Upper lobe of left lung (tissue), 4 donors: ENCODE measurements around the gene PSMG3.

Experiments
- POLR2AphosphoS5 ChIP-seq, 2 donors: sonication (generic); formaldehyde crosslinking; IDR thresholded peaks; one replicate each; pipeline ENCODE4 v1.5.1; 2017; ENCODE audit warnings: antibody characterized with exemption in 2 of 2
- TF ChIP-seq, protein P1 (sequence below), 6 experiments: fragments of 450-650 bp in 4 of 6; fragments of 200-600 bp in 2 of 6; sonication (generic) in 2 of 6; IDR thresholded peaks; one replicate each; pipeline ENCODE4 v1.5.1; 2016 to 2019; ENCODE audit warnings: antibody characterized with exemption in 6 of 6

DNA sequence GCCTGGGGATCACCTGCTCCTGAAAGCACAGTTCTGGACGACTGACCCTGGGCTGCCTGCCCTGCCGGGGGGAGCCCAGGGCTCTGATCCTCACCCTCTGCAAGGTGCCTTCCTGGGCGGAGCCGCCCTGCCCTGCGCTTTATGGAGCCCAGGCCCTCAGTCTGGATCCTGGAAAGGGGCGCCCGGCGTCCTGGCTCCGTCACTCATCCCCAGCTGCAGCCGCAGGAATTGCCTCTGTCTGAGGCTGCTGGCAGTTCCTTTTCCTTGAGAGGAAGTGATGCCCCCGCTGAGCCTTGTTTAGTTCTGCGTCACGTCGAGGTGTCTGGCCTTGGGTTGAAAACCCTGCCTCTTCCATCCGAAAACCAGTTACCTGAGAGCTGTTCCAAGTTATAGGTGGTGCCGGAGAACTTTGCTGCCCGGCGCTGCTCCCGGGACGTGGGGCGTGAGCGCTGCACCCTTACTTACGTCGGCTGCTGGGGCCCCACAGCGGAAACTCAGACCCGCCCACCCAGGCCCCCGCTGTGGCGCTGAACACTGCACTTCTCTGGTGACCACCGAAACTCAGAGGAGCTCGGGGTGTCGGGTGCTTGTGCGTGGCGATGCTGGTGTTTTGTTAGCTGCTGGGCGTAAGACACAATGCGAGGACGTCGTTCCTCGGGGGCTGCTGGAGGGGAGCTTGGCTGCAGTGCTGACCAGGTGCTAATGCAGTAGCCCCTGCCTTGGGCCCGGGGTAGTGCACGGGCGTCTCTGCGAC is 34.0 kb downstream of the PSMG3 start:
- peak in 1 of 2 donors; percentile 37 for TF ChIP-seq POLR2AphosphoS5 (IDR thresholded peaks at IDR 0.05)
- TF ChIP-seq, protein P1, sequence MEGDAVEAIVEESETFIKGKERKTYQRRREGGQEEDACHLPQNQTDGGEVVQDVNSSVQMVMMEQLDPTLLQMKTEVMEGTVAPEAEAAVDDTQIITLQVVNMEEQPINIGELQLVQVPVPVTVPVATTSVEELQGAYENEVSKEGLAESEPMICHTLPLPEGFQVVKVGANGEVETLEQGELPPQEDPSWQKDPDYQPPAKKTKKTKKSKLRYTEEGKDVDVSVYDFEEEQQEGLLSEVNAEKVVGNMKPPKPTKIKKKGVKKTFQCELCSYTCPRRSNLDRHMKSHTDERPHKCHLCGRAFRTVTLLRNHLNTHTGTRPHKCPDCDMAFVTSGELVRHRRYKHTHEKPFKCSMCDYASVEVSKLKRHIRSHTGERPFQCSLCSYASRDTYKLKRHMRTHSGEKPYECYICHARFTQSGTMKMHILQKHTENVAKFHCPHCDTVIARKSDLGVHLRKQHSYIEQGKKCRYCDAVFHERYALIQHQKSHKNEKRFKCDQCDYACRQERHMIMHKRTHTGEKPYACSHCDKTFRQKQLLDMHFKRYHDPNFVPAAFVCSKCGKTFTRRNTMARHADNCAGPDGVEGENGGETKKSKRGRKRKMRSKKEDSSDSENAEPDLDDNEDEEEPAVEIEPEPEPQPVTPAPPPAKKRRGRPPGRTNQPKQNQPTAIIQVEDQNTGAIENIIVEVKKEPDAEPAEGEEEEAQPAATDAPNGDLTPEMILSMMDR (IDR thresholded peaks at IDR 0.05): no peak
